ENCODE measurements around the gene FXYD2. TPM values are rescaled to one million over a fixed set of nuclear protein-coding genes. Genes with fewer than 3 reads are reported as not detected.

FXYD2 gene
- total and polyA plus RNA-seq, 12 donors, result 0.40 to 6.0 (median 1.8) TPM

- Histone ChIP-seq H3K36me3 (peaks cover 0 to 51% (median 0%) of the 10 kb centered on the region in 9 donors), H3K4me1 (peaks cover 0 to 36% (median 24%) of the 10 kb centered on the region in 9 donors), H3K27me3 (no peaks in the 10 kb centered on the region), H3K27ac (peak overlapping the region in 4 of 10 donors; percentile 35 to 53 (median 49)), H3K4me3 (no peak overlapping the region), H3K9me3 (no peaks in the 10 kb centered on the region)
- DNase-seq, result no peak
- no peak for TF ChIP-seq CTCF (IDR thresholded peaks at IDR 0.05)
- intact Hi-C loops (cut with DNase I), result loop anchor here in 9 of 10 donors (2.0 to 10.0 kb wide), 9 partner anchors 24 to 212 kb away; no protein-coding TSS in a partner anchor
- 73 to 77% methylated on average over 16 of the region's 16 CpGs for WGBS, 2 donors
- peak in 6 of 8 donors; percentile 10 to 56 (median 28) for ATAC-seq
Measured at GRCh38 chr11:117842131-117842941, 17.8 kb upstream of the FXYD2 start.

GRCh38 chr11:117841551-117842031 lies 17.0 kb upstream of the FXYD2 start:
- 90 to 95% methylated on average over 7 of the region's 7 CpGs for WGBS, 2 donors
- peak overlapping the region in 3 of 10 donors; percentile 12 to 51 (median 44) for H3K27ac ChIP-seq
- intact Hi-C loops (cut with DNase I), result loop anchor here in 9 of 10 donors (2.0 to 10.0 kb wide), 9 partner anchors 23 to 213 kb away; no protein-coding TSS in a partner anchor
- no peak for TF ChIP-seq CTCF (IDR thresholded peaks at IDR 0.05)
- peaks cover 0 to 58% (median 0%) of the 10 kb centered on the region in 9 donors for H3K36me3 ChIP-seq
- ATAC-seq, result peak in 1 of 8 donors; percentile 13
- H3K4me1 ChIP-seq, result peaks cover 0 to 43% (median 24%) of the 10 kb centered on the region in 9 donors
- H3K27me3 ChIP-seq, result no peaks in the 10 kb centered on the region
- no peaks in the 10 kb centered on the region for H3K9me3 ChIP-seq
- DNase-seq, result no peak
- H3K4me3 ChIP-seq, result no peak overlapping the region

- Histone ChIP-seq H3K9me3 (no peaks in the 10 kb centered on the region), H3K27ac (peak overlapping the region in 2 of 10 donors; percentile 44 to 51), H3K36me3 (peaks cover 0 to 61% (median 0%) of the 10 kb centered on the region in 9 donors), H3K4me1 (peaks cover 0 to 48% (median 24%) of the 10 kb centered on the region in 9 donors), H3K27me3 (no peaks in the 10 kb centered on the region), H3K4me3 (no peak overlapping the region)
- no peak for DNase-seq
- no peak for TF ChIP-seq CTCF (IDR thresholded peaks at IDR 0.05)
- intact Hi-C loops (cut with DNase I), result loop anchor here in 9 of 10 donors (5.0 to 10.0 kb wide), 6 partner anchors 61 to 214 kb away; no protein-coding TSS in a partner anchor
- no peak for ATAC-seq
- 91 to 92% methylated on average over 11 of the region's 11 CpGs for WGBS, 2 donors
Measured at GRCh38 chr11:117840881-117841550, 16.5 kb upstream of the FXYD2 start.
